H1 (cell line): ENCODE measurements around the gene CCL5. TPM values are rescaled to one million over a fixed set of nuclear protein-coding genes. Genes with fewer than 3 reads are reported as not detected.

Experiments used
- CTCF ChIA-PET: fragments of 300-600 bp; sonication (Branson Sonifier 250); formaldehyde crosslinking; loops from one replicate; lab custom pipeline; 2021; ENCODE audit not compliant: partially characterized antibody; lab: Charles Lee
- POLR2A ChIA-PET: fragments of 300-600 bp; sonication (Branson Sonifier 250); formaldehyde crosslinking; loops from one replicate; lab custom pipeline; 2021; ENCODE audit warnings: inconsistent platforms; ENCODE audit not compliant: partially characterized antibody; lab: Charles Lee
- DNase-seq, 2 experiments: peaks; one replicate each; pipeline versions ENCODE4 v3.0.0 to v3.0.0-alpha.2; 2010 to 2022; ENCODE audit warnings: low spot score in 2 of 2, low read depth in 1 of 2, mixed read lengths in 1 of 2
- FAIRE-seq: peaks from 2 replicates; lab custom pipeline; 2011; peaks lifted over from hg19 to GRCh38; lab: Jason Lieb, UNC
- H2AFZ ChIP-seq: 2 replicates; pipeline ENCODE4 v1.8.1; 2012; ENCODE audit warnings: low read length, inconsistent platforms
- H2AK5ac ChIP-seq: 2 replicates; pipeline ENCODE4 v1.6.1; 2013; ENCODE audit warnings: low read depth, low read length
- H2BK120ac ChIP-seq: replicated peaks from 2 replicates; pipeline ENCODE3; 2013; ENCODE audit warnings: low read depth, low read length, inconsistent platforms
- H2BK12ac ChIP-seq: 2 replicates; pipeline ENCODE4 v1.6.1; 2013; ENCODE audit warnings: low read depth, low read length
- H2BK15ac ChIP-seq: 2 replicates; pipeline ENCODE4 v1.6.1; 2013; ENCODE audit warnings: low read length
- H2BK20ac ChIP-seq: 2 replicates; pipeline ENCODE4 v1.6.1; 2013; ENCODE audit warnings: low read length
- H2BK5ac ChIP-seq: 2 replicates; pipeline ENCODE4 v1.6.1; 2013; ENCODE audit warnings: low read depth, low read length
- H3K14ac ChIP-seq: 2 replicates; pipeline ENCODE4 v1.6.1; 2013; ENCODE audit warnings: inconsistent platforms; ENCODE audit not compliant: insufficient read length
- H3K18ac ChIP-seq: 2 replicates; pipeline ENCODE4 v1.6.1; 2013; ENCODE audit warnings: low read length; ENCODE audit errors: extremely low read depth
- H3K23ac ChIP-seq: 2 replicates; pipeline ENCODE4 v1.6.1; 2013; ENCODE audit warnings: inconsistent platforms; ENCODE audit not compliant: insufficient read length
- H3K23me2 ChIP-seq: 2 replicates; pipeline ENCODE4 v1.6.1; 2013; ENCODE audit warnings: low read depth, low read length
- H3K27ac ChIP-seq: 2 replicates; pipeline ENCODE4 v1.6.1; 2011; ENCODE audit warnings: low read depth, low read length, inconsistent platforms
- H3K27me3 ChIP-seq, 4 experiments: replicated peaks in 1 of 4; 1 replicate in 1 of 4; 2 replicates in 3 of 4; pipeline versions ENCODE4 v1.6.1 to v1.8.1; 2011 to 2013; ENCODE audit warnings: low read length in 3 of 4, mild to moderate bottlenecking in 3 of 4, inconsistent platforms in 2 of 4, mixed read lengths in 2 of 4, moderate library complexity in 1 of 4; ENCODE audit not compliant: control insufficient read depth in 3 of 4, insufficient read depth in 3 of 4; ENCODE audit errors: extremely low read depth in 1 of 4
- H3K36me3 ChIP-seq, 4 experiments: 2 replicates each; pipeline versions ENCODE4 v1.6.1 to v1.8.1; 2011 to 2013; ENCODE audit warnings: mild to moderate bottlenecking in 4 of 4, low read length in 3 of 4, moderate library complexity in 2 of 4, control low read depth in 1 of 4, inconsistent platforms in 1 of 4; ENCODE audit not compliant: insufficient read depth in 4 of 4, control insufficient read depth in 2 of 4
- H3K4ac ChIP-seq: replicated peaks from 2 replicates; pipeline ENCODE3; 2013; ENCODE audit warnings: low read length, low read depth, mixed read lengths, inconsistent platforms; ENCODE audit not compliant: insufficient read length
- H3K4me1 ChIP-seq, 4 experiments: replicated peaks in 1 of 4; 1 replicate in 1 of 4; 2 replicates in 3 of 4; pipeline versions ENCODE4 v1.6.1 to v1.8.1; 2011 to 2013; ENCODE audit warnings: low read length in 3 of 4, inconsistent platforms in 2 of 4, mixed read lengths in 1 of 4; ENCODE audit not compliant: insufficient read depth in 4 of 4, control insufficient read depth in 3 of 4
- H3K4me2 ChIP-seq, 2 experiments: 2 replicates each; pipeline versions ENCODE4 v1.6.1 to v1.8.1; 2011 to 2013; ENCODE audit warnings: low read depth in 2 of 2, low read length in 2 of 2, control low read depth in 1 of 2, inconsistent platforms in 1 of 2, mild to moderate bottlenecking in 1 of 2; ENCODE audit not compliant: insufficient read depth in 1 of 2
- H3K4me3 ChIP-seq, 4 experiments: fragments of 200-600, 300-600 bp in 1 of 4; sonication (generic), shearing (Covaris generic), sonication (Bioruptor Twin) in 1 of 4; 2 replicates each; pipeline versions ENCODE4 v1.5.1 to v1.8.1; 2011 to 2016; ENCODE audit warnings: low read length in 4 of 4, low read depth in 3 of 4, control low read depth in 2 of 4, inconsistent platforms in 2 of 4, mild to moderate bottlenecking in 2 of 4, mixed read lengths in 1 of 4, moderate library complexity in 1 of 4; ENCODE audit not compliant: insufficient read depth in 2 of 4; ENCODE audit errors: extremely low read depth in 1 of 4
- H3K56ac ChIP-seq: replicated peaks from 2 replicates; pipeline ENCODE3; 2013; ENCODE audit warnings: low read depth, mild to moderate bottlenecking, mixed read lengths, low read length, inconsistent platforms; ENCODE audit not compliant: insufficient read length
- H3K79me1 ChIP-seq: 2 replicates; pipeline ENCODE4 v1.6.1; 2013; ENCODE audit warnings: low read depth, low read length, control low read depth
- H3K79me2 ChIP-seq, 2 experiments: 2 replicates each; pipeline versions ENCODE4 v1.6.1 to v1.8.1; 2012 to 2013; ENCODE audit warnings: low read length in 2 of 2, mild to moderate bottlenecking in 2 of 2, inconsistent platforms in 1 of 2; ENCODE audit not compliant: insufficient read depth in 2 of 2, control insufficient read depth in 1 of 2
- H3K9ac ChIP-seq, 4 experiments: replicated peaks in 1 of 4; 1 replicate in 1 of 4; 2 replicates in 3 of 4; pipeline versions ENCODE4 v1.6.1 to v1.8.1; 2011 to 2013; ENCODE audit warnings: low read depth in 3 of 4, low read length in 3 of 4, control low read depth in 2 of 4, mild to moderate bottlenecking in 2 of 4, moderate library complexity in 2 of 4, inconsistent platforms in 1 of 4; ENCODE audit errors: extremely low read depth in 1 of 4
- H3K9me3 ChIP-seq, 2 experiments: 2 replicates each; pipeline versions ENCODE4 v1.6.1 to v1.8.1; 2012 to 2013; ENCODE audit warnings: mild to moderate bottlenecking in 2 of 2, moderate library complexity in 2 of 2, control low read depth in 1 of 2, inconsistent platforms in 1 of 2, low read depth in 1 of 2, low read length in 1 of 2, mixed read lengths in 1 of 2; ENCODE audit not compliant: insufficient read depth in 2 of 2
- H4K20me1 ChIP-seq, 2 experiments: replicated peaks in 1 of 2; 2 replicates each; pipeline versions ENCODE3 to v1.8.1; 2011 to 2013; ENCODE audit warnings: inconsistent platforms in 2 of 2, low read length in 2 of 2, mild to moderate bottlenecking in 1 of 2; ENCODE audit not compliant: insufficient read depth in 2 of 2, control insufficient read depth in 1 of 2
- H4K5ac ChIP-seq: 2 replicates; pipeline ENCODE4 v1.6.1; 2013; ENCODE audit warnings: low read length, low read depth, mixed read lengths, inconsistent platforms; ENCODE audit not compliant: insufficient read length
- H4K8ac ChIP-seq: 2 replicates; pipeline ENCODE4 v1.8.0; 2013; ENCODE audit warnings: mild to moderate bottlenecking, moderate library complexity, low read length, inconsistent platforms; ENCODE audit not compliant: insufficient read depth; ENCODE audit errors: extremely low read depth
- H4K91ac ChIP-seq: replicated peaks from 2 replicates; pipeline ENCODE3; 2013; ENCODE audit warnings: low read length, mixed read lengths, inconsistent platforms; ENCODE audit not compliant: insufficient read length
- CBX5 ChIP-seq: fragments of 300-800, 300-1000 bp; sonication (generic); IDR thresholded peaks from 2 replicates; pipeline ENCODE4 v1.7.1; 2016; ENCODE audit warnings: antibody characterized with exemption, low read length, low read depth
- CBX8 ChIP-seq: fragments of 300-800, 300-1000 bp; sonication (generic); IDR thresholded peaks from 2 replicates; pipeline ENCODE4 v1.7.1; 2016; ENCODE audit warnings: low read depth, low read length, borderline replicate concordance
- CHD2 ChIP-seq: IDR thresholded peaks from 2 replicates; pipeline ENCODE4 v1.6.1; 2012; ENCODE audit warnings: low read length, improper control_type of control experiment
- FOSL1 ChIP-seq: IDR thresholded peaks from 2 replicates; pipeline ENCODE4 v1.6.1; 2011; ENCODE audit warnings: mild to moderate bottlenecking, low read depth, low read length, moderate library complexity; ENCODE audit not compliant: insufficient read depth
- JUND ChIP-seq: IDR thresholded peaks from 2 replicates; pipeline ENCODE4 v1.6.1; 2011; ENCODE audit warnings: mild to moderate bottlenecking, improper control_type of control experiment, low read length
- KDM1A ChIP-seq: fragments of 200-600, 300-600 bp; sonication (generic); IDR thresholded peaks from 2 replicates; pipeline ENCODE4 v1.7.1; 2016; ENCODE audit warnings: mild to moderate bottlenecking, low read length, borderline replicate concordance
- MAFK ChIP-seq: IDR thresholded peaks from 2 replicates; pipeline ENCODE4 v1.6.1; 2012; ENCODE audit warnings: low read depth, mild to moderate bottlenecking, improper control_type of control experiment, low read length
- NANOG ChIP-seq: IDR thresholded peaks from 2 replicates; pipeline ENCODE4 v1.6.1; 2011; ENCODE audit warnings: low read length, low read depth, mild to moderate bottlenecking, inconsistent platforms; ENCODE audit not compliant: insufficient read depth, poor library complexity, severe bottlenecking
- NRF1 ChIP-seq: IDR thresholded peaks from 2 replicates; pipeline ENCODE4 v1.6.1; 2011; ENCODE audit warnings: mild to moderate bottlenecking, low read depth, low read length, improper control_type of control experiment
- PHF8 ChIP-seq: fragments of 200-600 bp; sonication (generic); conservative IDR thresholded peaks from 2 replicates; pipeline ENCODE4 v1.7.1; 2012; ENCODE audit warnings: low read depth, mild to moderate bottlenecking, inconsistent platforms, low read length, moderate library complexity
- RAD21 ChIP-seq, 2 experiments: IDR thresholded peaks in 1 of 2; conservative IDR thresholded peaks in 1 of 2; 2 replicates each; pipeline ENCODE4 v1.6.1; 2011; ENCODE audit warnings: low read depth in 2 of 2, low read length in 2 of 2, improper control_type of control experiment in 1 of 2, inconsistent platforms in 1 of 2, mild to moderate bottlenecking in 1 of 2, moderate library complexity in 1 of 2
- RBBP5 ChIP-seq: IDR thresholded peaks from 2 replicates; pipeline ENCODE4 v1.7.1; 2012; ENCODE audit warnings: low read depth, mild to moderate bottlenecking, inconsistent platforms, low read length, moderate library complexity, borderline replicate concordance
- SP2 ChIP-seq: IDR thresholded peaks from 2 replicates; pipeline ENCODE4 v1.6.1; 2012; ENCODE audit warnings: mild to moderate bottlenecking, low read length, inconsistent platforms
- TAF7 ChIP-seq: optimal IDR thresholded peaks from 2 replicates; pipeline ENCODE3; 2011; ENCODE audit warnings: low read depth, mild to moderate bottlenecking, inconsistent platforms, low read length, moderate library complexity, borderline replicate concordance
- WGBS, 2 experiments: shearing (Covaris generic) in 1 of 2; methylation state at CpG; one replicate each; pipeline versions ENCODE4 v1.1.6 to v1.1.7; 2013 to 2015; ENCODE audit warnings: low lambda C conversion rate in 2 of 2, mixed read lengths in 2 of 2, inconsistent platforms in 1 of 2, low coverage in 1 of 2, missing lambda C conversion rate in 1 of 2; ENCODE audit not compliant: insufficient replicate concordance in 2 of 2, insufficient coverage in 1 of 2, insufficient read length in 1 of 2; ENCODE audit errors: extremely low coverage in 1 of 2, missing lambda C conversion rate in 1 of 2; 5-methylcytosine and 5-hydroxymethylcytosine counted together
- polyA plus RNA-seq, 7 experiments: library from polyadenylated mRNA; depleted of rRNA in 3 of 7; stranded (reverse) in 5 of 7; unstranded in 2 of 7; fragments of >200 nt in 5 of 7; fragments of 200-250 nt in 2 of 7; gene quantifications; 1 replicate in 5 of 7; 2 replicates in 1 of 7; 4 replicates in 1 of 7; pipeline versions ENCODE4 v1.2.1 to v1.2.3, GENCODE V29; 2011 to 2013; ENCODE audit warnings: missing spikeins in 2 of 7, mixed read lengths in 2 of 7
- total RNA-seq: library from RNA; stranded (reverse); fragmentation: NEBNext Ultra II Directional; extraction: Animal tissue kit (Norgen Biotek cat#: 25700); gene quantifications from 2 replicates; pipeline ENCODE4 v1.2.1, GENCODE V29; 2021

The CCL5 gene
- total and polyA plus RNA-seq, 2 of the 8 experiments (the other 6 are each of a cell fraction or from before 2014, with no cell fraction given): not detected

DNA sequence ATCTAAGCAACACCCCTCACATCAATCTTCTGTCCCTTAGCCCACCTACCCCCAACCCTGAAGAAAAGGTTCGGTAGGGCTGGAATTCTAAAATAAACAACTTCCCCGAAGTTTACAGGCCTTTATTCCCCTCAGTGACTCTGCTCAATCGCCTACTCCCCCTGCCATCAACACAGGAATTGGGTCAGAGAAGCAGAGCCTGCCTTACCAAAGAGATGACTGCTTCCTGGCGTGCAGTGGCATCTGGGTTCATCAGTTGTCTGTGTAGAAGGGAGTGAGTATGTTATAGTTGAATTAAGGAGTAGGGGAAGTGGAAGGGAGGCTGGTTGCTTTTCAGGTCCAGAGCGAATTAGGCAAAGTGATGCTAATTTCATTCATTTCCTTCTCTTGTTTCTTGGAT is 24.2 kb downstream of the CCL5 start:
- Histone ChIP-seq H3K56ac (no peak overlapping the region), H2AK5ac (no peak overlapping the region), H3K23ac (no peak overlapping the region), H2BK20ac (no peak overlapping the region), H3K4me3 (no peak overlapping the region), H3K18ac (no peak overlapping the region), H3K4me1 (no peaks in the 10 kb centered on the region), H3K36me3 (peaks cover 0 to 8% (median 5%) of the 10 kb centered on the region in 4 experiments; a peak in 5 of 8 replicates), H3K79me1 (no peaks in the 10 kb centered on the region), H4K91ac (no peak overlapping the region), H3K9me3 (no peaks in the 10 kb centered on the region), H3K4me2 (no peak overlapping the region), H3K14ac (no peak overlapping the region), H2BK5ac (no peak overlapping the region; the same call in 1 of the 2 replicates), H2BK120ac (no peak overlapping the region), H3K4ac (no peak overlapping the region), H3K9ac (no peak overlapping the region), H3K27ac (no peak overlapping the region), H4K8ac (no peak overlapping the region), H3K27me3 (no peaks in the 10 kb centered on the region), H4K20me1 (peaks cover 2% of the 10 kb centered on the region in 2 experiments), H3K79me2 (no peaks in the 10 kb centered on the region), H2BK12ac (no peak overlapping the region), H3K23me2 (peaks cover 3% of the 10 kb centered on the region; the same call in 1 of the 2 replicates), H2AFZ (no peak overlapping the region), H4K5ac (no peak overlapping the region), H2BK15ac (no peak overlapping the region)
- DNase-seq: no peak
- ChIA-PET POLR2A (interaction anchor here (0.7 to 2.8 kb wide), 3 partner anchors 8 to 11 kb away, joined by 3 to 15 read pairs (median 3); no protein-coding TSS in a partner anchor), CTCF (interaction anchor here (2.4 kb wide), 2 partner anchors 9 to 92 kb away, joined by 7 to 9 read pairs; no protein-coding TSS in a partner anchor)
- WGBS, 2 experiments: 78% methylated on average over 5 of the region's 5 CpGs; no CpG with 5 or more reads in 1 of the 2 experiments
- TF ChIP-seq CBX5 (no peak), JUND (no peak), RBBP5 (no peak), CHD2 (no peak), TAF7 (no peak), NRF1 (no peak), KDM1A (no peak), PHF8 (no peak), RAD21 (IDR thresholded peaks at IDR 0.05 in 1 of 2, conservative IDR thresholded peaks at IDR 0.05 in 1 of 2; ENCODE audit: low read depth in 2 of 2, low read length in 2 of 2) (no peak), SP2 (no peak), MAFK (no peak), NANOG (no peak), FOSL1 (no peak), CBX8 (no peak)
- no peak for FAIRE-seq
